Stimulated activated CD8-positive, alpha-beta memory T cell treated with anti-CD3 and anti-CD28 coated beads, Interleukin-7, amount 100 ng/mL, for 1 hour (primary cell): ENCODE measurements around the gene FMN1.
"Not testable (repeated sequence)": the region's sequence is repeated elsewhere in the genome, so short reads cannot be mapped to it uniquely, and the experiment has no call there.

Source experiments
- DNase-seq, 2 donors: peaks; one replicate each; pipeline ENCODE4 v3.0.0-alpha.2; 2020; ENCODE audit warnings: low read depth in 2 of 2

FMN1 gene

GRCh38 chr15:32856753-32857152 is 337.8 kb downstream of the FMN1 start:
- DNase-seq: no peak

- no peak for DNase-seq
Measured at GRCh38 chr15:32855942-32856341, 338.6 kb downstream of the FMN1 start.

GRCh38 chr15:32853592-32853991 is 340.9 kb downstream of the FMN1 start:
- no peak for DNase-seq

GRCh38 chr15:32852771-32853170 is 341.7 kb downstream of the FMN1 start:
- no peak for DNase-seq

- no peak for DNase-seq
Measured at GRCh38 chr15:32852017-32852416, 342.5 kb downstream of the FMN1 start.

GRCh38 chr15:32851572-32851971 is 342.9 kb downstream of the FMN1 start:
- DNase-seq: no peak

- no peak for DNase-seq
Measured at GRCh38 chr15:32849769-32850668, 344.5 kb downstream of the FMN1 start.

GRCh38 chr15:32846671-32847070 is 347.8 kb downstream of the FMN1 start:
- not testable (repeated sequence) for DNase-seq

GRCh38 chr15:32844118-32844711 is 350.3 kb downstream of the FMN1 start:
- DNase-seq: no peak

GRCh38 chr15:32843219-32843815 is 351.2 kb downstream of the FMN1 start:
- no peak for DNase-seq

GRCh38 chr15:32842081-32842480 is 352.4 kb downstream of the FMN1 start:
- DNase-seq: no peak

GRCh38 chr15:32840507-32841245 is 353.8 kb downstream of the FMN1 start:
- no peak for DNase-seq

GRCh38 chr15:32838820-32839219 is 355.7 kb downstream of the FMN1 start:
- no peak for DNase-seq

- DNase-seq: no peak
Measured at GRCh38 chr15:32838338-32838737, 356.2 kb downstream of the FMN1 start.

- no peak for DNase-seq
Measured at GRCh38 chr15:32837935-32838334, 356.6 kb downstream of the FMN1 start.

- no peak for DNase-seq
Measured at GRCh38 chr15:32834156-32834555, 360.4 kb downstream of the FMN1 start.

GRCh38 chr15:32833379-32833821 is 361.1 kb downstream of the FMN1 start:
- no peak for DNase-seq

GRCh38 chr15:32831485-32831884 is 363.0 kb downstream of the FMN1 start:
- no peak for DNase-seq

- DNase-seq: no peak
Measured at GRCh38 chr15:32830241-32830640, 364.3 kb downstream of the FMN1 start.

GRCh38 chr15:32829436-32829835 is 365.1 kb downstream of the FMN1 start:
- no peak for DNase-seq

- DNase-seq: no peak
Measured at GRCh38 chr15:32828507-32829186, 365.9 kb downstream of the FMN1 start.
